Fibroblast of lung (primary cell): ENCODE results near the gene TMPRSS13. TPM values are rescaled to one million over a fixed set of nuclear protein-coding genes. Genes with fewer than 3 reads are reported as not detected.

Experiments used
- DNase-seq, 2 donors: peaks; one replicate each; pipeline versions ENCODE4 v3.0.0 to v3.0.0-alpha.2; 2010; ENCODE audit warnings: low read depth in 2 of 2
- H2AFZ ChIP-seq: 2 replicates; pipeline ENCODE4 v1.5.1; 2012; ENCODE audit warnings: low read length, control low read depth, inconsistent platforms
- H3K27ac ChIP-seq: 2 replicates; pipeline ENCODE4 v1.5.1; 2011; ENCODE audit warnings: low read length, control low read depth; ENCODE audit not compliant: insufficient read depth
- H3K27me3 ChIP-seq: 2 replicates; pipeline ENCODE4 v1.5.1; 2011; ENCODE audit warnings: mild to moderate bottlenecking, low read length; ENCODE audit not compliant: control insufficient read depth, insufficient read depth
- H3K36me3 ChIP-seq: 2 replicates; pipeline ENCODE4 v1.5.1; 2011; ENCODE audit warnings: low read length; ENCODE audit not compliant: control insufficient read depth, insufficient read depth
- H3K4me1 ChIP-seq: 2 replicates; pipeline ENCODE4 v1.5.1; 2011; ENCODE audit warnings: low read length; ENCODE audit not compliant: control insufficient read depth, insufficient read depth; ENCODE audit errors: extremely low read depth
- H3K4me2 ChIP-seq: 2 replicates; pipeline ENCODE4 v1.5.1; 2011; ENCODE audit warnings: low read length, control low read depth; ENCODE audit not compliant: insufficient read depth; ENCODE audit errors: extremely low read depth
- H3K4me3 ChIP-seq, 4 experiments: fragments of 200-600 bp in 1 of 4; sonication (generic) in 1 of 4; replicated peaks in 1 of 4; 2 replicates each; pipeline ENCODE4 v1.5.1; 2011 to 2016; ENCODE audit warnings: low read length in 4 of 4, low read depth in 3 of 4, mild to moderate bottlenecking in 3 of 4, control low read depth in 2 of 4, inconsistent platforms in 1 of 4, mixed read lengths in 1 of 4; ENCODE audit not compliant: insufficient read depth in 1 of 4; ENCODE audit errors: control extremely low read depth in 1 of 4
- H3K79me2 ChIP-seq: 2 replicates; pipeline ENCODE4 v1.5.1; 2012; ENCODE audit warnings: mild to moderate bottlenecking, low read length, inconsistent platforms; ENCODE audit not compliant: control insufficient read depth, insufficient read depth
- H3K9ac ChIP-seq: 2 replicates; pipeline ENCODE4 v1.5.1; 2011; ENCODE audit warnings: mild to moderate bottlenecking, low read length, control low read depth; ENCODE audit not compliant: insufficient read depth
- H3K9me3 ChIP-seq: 2 replicates; pipeline ENCODE4 v1.5.1; 2012; ENCODE audit warnings: low read depth, low read length; ENCODE audit not compliant: control insufficient read depth, insufficient read depth
- H4K20me1 ChIP-seq: 2 replicates; pipeline ENCODE4 v1.5.1; 2011; ENCODE audit warnings: low read length; ENCODE audit not compliant: control insufficient read depth, insufficient read depth; ENCODE audit errors: extremely low read depth
- EZH2 ChIP-seq: IDR thresholded peaks from 2 replicates; pipeline ENCODE4 v1.5.1; 2012; ENCODE audit warnings: low read length, control low read depth, mild to moderate bottlenecking; ENCODE audit errors: missing control alignments
- polyA plus RNA-seq, 2 donors: library from polyadenylated mRNA; depleted of rRNA in 1 of 2; stranded (reverse) in 1 of 2; unstranded in 1 of 2; fragments of >200 nt; gene quantifications; 2 replicates each; pipeline ENCODE4 v1.2.1, GENCODE V29; 2011 to 2012; ENCODE audit warnings: missing spikeins in 1 of 2
- total RNA-seq: library from RNA; depleted of rRNA; stranded (reverse); fragments of >200 nt; gene quantifications from 2 replicates; pipeline ENCODE4 v1.2.1, GENCODE V29; 2014
- TF ChIP-seq, protein P1 (sequence below), 2 donors: IDR thresholded peaks in 1 of 2; conservative IDR thresholded peaks in 1 of 2; 1 replicate in 1 of 2; 2 replicates in 1 of 2; pipeline ENCODE4 v1.5.1; 2011 to 2012; ENCODE audit warnings: low read length in 2 of 2, control low read depth in 1 of 2, inconsistent platforms in 1 of 2, low read depth in 1 of 2, mild to moderate bottlenecking in 1 of 2

TMPRSS13 gene
- total and polyA plus RNA-seq, 2 donors (not counting 1 experiment from before 2014, with no cell fraction given): not detected

DNA sequence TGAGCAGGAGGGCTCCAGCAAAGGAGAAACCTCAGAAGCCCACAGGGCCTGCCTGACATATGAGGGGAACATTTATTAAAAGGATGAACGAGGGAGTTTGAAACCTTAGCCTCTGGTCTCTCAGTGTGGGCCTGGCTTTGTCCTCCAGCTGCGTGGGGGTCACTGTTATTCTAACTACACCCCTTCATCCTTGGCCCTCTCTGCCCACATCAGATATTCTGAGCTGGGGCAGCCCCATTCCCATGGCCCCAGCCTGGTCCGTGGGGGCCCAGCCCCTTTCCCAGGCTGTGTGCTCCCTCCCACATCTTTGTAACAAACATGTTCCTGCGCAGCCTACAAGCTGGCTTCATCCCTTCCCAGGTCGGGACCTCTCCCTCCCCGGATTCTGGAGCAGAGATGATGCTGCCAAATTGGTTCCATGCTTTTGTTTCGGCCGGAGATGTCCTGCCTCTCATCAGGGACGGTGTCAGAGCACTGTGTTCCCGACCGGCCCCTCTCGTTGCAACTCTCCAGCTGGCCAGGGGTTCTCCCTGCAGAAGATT lies 56.7 kb downstream of the TMPRSS13 start:
- DNase-seq: no peak
- H3K36me3 ChIP-seq: no peaks in the 10 kb centered on the region
- no peaks in the 10 kb centered on the region for H3K79me2 ChIP-seq
- no peaks in the 10 kb centered on the region for H3K4me1 ChIP-seq
- no peak overlapping the region for H3K9ac ChIP-seq
- no peak overlapping the region for H3K4me3 ChIP-seq
- H3K27ac ChIP-seq: no peak overlapping the region
- no peak overlapping the region for H3K4me2 ChIP-seq
- TF ChIP-seq EZH2: no peak
- TF ChIP-seq, protein P1, sequence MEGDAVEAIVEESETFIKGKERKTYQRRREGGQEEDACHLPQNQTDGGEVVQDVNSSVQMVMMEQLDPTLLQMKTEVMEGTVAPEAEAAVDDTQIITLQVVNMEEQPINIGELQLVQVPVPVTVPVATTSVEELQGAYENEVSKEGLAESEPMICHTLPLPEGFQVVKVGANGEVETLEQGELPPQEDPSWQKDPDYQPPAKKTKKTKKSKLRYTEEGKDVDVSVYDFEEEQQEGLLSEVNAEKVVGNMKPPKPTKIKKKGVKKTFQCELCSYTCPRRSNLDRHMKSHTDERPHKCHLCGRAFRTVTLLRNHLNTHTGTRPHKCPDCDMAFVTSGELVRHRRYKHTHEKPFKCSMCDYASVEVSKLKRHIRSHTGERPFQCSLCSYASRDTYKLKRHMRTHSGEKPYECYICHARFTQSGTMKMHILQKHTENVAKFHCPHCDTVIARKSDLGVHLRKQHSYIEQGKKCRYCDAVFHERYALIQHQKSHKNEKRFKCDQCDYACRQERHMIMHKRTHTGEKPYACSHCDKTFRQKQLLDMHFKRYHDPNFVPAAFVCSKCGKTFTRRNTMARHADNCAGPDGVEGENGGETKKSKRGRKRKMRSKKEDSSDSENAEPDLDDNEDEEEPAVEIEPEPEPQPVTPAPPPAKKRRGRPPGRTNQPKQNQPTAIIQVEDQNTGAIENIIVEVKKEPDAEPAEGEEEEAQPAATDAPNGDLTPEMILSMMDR (conservative IDR thresholded peaks at IDR 0.05 in 1 of 2, IDR thresholded peaks at IDR 0.05 in 1 of 2; ENCODE audit: low read depth in 1 of 2, low read length in 2 of 2): no peak
- H3K9me3 ChIP-seq: no peaks in the 10 kb centered on the region
- H3K27me3 ChIP-seq: peaks cover 29% of the 10 kb centered on the region
- H2AFZ ChIP-seq: no peak overlapping the region
- H4K20me1 ChIP-seq: no peaks in the 10 kb centered on the region

DNA sequence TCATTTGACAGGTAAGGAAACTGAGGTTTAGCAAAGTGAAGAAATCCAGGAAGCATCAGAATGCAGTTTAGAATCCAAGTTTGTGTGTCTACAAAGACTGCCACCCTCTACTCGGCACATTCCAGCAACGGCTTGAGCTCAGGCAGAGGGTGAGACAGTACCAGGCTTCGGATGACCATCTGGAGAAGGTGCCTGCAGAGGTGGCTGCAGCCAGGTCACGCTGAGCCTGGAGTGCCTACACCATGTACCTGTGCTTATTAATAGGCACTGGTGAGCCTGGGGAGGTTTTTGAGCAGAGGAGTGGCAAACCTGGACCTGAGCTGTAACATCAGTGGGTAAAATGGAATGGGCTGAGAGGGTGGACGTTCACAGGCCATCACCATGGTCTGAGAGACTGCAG lies 57.4 kb downstream of the TMPRSS13 start:
- Histone ChIP-seq H3K4me2 (no peak overlapping the region), H3K36me3 (no peaks in the 10 kb centered on the region), H3K27ac (no peak overlapping the region), H3K9ac (no peak overlapping the region), H2AFZ (no peak overlapping the region), H4K20me1 (no peaks in the 10 kb centered on the region), H3K9me3 (no peaks in the 10 kb centered on the region), H3K4me1 (no peaks in the 10 kb centered on the region), H3K27me3 (peaks cover 22% of the 10 kb centered on the region), H3K4me3 (no peak overlapping the region), H3K79me2 (no peaks in the 10 kb centered on the region)
- TF ChIP-seq, protein P1 (conservative IDR thresholded peaks at IDR 0.05 in 1 of 2, IDR thresholded peaks at IDR 0.05 in 1 of 2; ENCODE audit: low read depth in 1 of 2, low read length in 2 of 2): no peak
- no peak for TF ChIP-seq EZH2
- no peak for DNase-seq

DNA sequence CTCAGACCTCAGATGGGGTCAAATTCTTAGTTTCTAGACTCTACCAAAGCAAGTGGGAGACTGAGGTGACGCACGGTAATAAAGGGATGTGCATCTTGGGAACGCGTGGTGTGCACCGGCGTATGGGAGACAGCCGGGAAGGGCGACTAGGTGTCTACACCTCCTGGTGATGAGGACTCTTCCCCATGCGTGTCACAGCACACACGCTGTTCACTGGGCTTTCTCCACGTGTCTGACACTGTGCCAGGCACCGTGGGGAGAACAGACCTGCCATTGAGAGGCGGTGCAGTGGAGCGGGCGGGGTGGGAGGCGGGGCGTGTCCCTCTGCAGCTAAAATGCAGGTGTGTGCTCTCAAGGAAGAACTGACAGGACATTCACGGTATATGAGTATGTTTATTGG lies 58.0 kb downstream of the TMPRSS13 start:
- no peak overlapping the region for H3K4me2 ChIP-seq
- no peaks in the 10 kb centered on the region for H3K79me2 ChIP-seq
- TF ChIP-seq, protein P1 (conservative IDR thresholded peaks at IDR 0.05 in 1 of 2, IDR thresholded peaks at IDR 0.05 in 1 of 2; ENCODE audit: low read depth in 1 of 2, low read length in 2 of 2): no peak
- no peak for TF ChIP-seq EZH2
- H3K9ac ChIP-seq: no peak overlapping the region
- no peak overlapping the region for H3K4me3 ChIP-seq
- H4K20me1 ChIP-seq: no peaks in the 10 kb centered on the region
- H3K9me3 ChIP-seq: no peaks in the 10 kb centered on the region
- no peak overlapping the region for H2AFZ ChIP-seq
- no peak for DNase-seq
- no peak overlapping the region for H3K27ac ChIP-seq
- no peaks in the 10 kb centered on the region for H3K36me3 ChIP-seq
- peaks cover 21% of the 10 kb centered on the region for H3K27me3 ChIP-seq
- H3K4me1 ChIP-seq: no peaks in the 10 kb centered on the region
